GM18526 (cell line): ENCODE measurements around the gene TRIM71.

ENCODE experiments used
- POLR2A ChIP-seq: IDR thresholded peaks from 3 replicates; pipeline ENCODE4 v1.6.1; 2011; ENCODE audit not compliant: insufficient read length; ENCODE audit errors: extremely low read depth

The TRIM71 gene

GRCh38 chr3:32913790-32914446 lies 96.1 kb downstream of the TRIM71 start:
- TF ChIP-seq POLR2A = no peak

GRCh38 chr3:32919920-32920319 lies 102.1 kb downstream of the TRIM71 start:
- no peak for TF ChIP-seq POLR2A

DNA sequence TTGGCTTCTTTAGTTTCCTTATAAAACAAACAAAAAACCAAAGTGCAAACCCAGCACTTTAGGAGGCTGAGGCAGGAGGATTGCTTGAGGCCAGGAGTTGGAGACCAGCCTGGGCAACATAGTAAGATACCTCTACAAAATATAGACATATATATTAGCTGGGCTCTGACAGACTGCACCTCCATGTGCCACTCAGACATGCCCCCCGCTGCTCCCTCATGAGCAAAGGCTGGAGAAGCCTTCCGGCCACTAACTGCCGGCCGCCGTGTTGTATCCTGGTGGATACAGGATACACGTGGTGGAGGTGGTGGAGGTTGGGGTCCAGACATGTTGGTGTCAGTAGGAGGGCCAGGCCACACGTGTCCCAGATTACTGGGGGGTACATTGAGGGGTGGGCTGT lies 104.3 kb downstream of the TRIM71 start:
- TF ChIP-seq POLR2A = no peak

DNA sequence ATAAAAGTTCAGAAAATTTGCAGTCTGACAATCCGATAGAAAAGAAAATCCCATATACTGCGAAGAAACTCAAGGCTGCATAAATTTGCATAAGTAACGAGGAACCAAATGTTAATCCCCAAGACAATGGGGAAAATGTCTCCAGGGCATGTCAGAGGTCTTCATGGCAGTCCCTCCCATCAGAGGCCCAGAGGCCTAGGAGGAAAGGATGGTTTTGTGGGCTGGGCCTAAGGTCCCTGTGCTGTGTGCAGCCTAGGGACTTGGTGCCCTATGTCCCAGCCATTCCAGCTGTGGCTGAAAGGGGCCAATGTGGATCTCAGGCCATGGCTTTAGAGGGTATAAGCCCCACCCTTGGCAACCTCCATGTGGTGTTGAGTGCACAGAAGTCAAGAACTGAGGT lies 112.4 kb downstream of the TRIM71 start:
- TF ChIP-seq POLR2A = no peak

DNA sequence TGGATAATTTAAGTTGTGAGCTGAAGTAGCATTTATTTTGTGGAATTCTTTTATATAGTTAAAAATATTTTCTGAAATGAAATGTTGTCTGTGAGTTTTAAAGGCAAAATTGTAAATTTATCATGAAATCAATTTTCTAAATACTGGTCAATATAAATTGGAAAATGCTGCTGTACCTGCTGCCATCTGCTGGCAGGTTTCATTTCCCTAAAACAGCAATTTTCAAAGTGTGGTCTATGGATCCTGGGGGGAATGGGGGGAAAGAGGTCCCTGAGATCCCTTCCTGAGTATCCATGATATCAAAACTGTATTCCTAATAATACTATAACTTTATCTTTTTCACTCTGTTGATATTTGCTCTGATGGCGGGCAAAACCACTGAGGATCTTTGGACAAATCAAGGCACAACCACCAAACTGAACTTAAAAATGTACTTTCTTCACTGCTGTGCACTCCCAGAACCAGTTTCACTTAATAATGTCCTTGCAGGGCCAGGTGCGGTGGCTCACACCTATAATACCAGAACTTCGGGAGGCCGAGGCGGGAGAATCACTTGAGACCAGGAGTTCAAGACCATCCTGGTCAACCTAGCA lies 116.4 kb downstream of the TRIM71 start:
- no peak for TF ChIP-seq POLR2A

DNA sequence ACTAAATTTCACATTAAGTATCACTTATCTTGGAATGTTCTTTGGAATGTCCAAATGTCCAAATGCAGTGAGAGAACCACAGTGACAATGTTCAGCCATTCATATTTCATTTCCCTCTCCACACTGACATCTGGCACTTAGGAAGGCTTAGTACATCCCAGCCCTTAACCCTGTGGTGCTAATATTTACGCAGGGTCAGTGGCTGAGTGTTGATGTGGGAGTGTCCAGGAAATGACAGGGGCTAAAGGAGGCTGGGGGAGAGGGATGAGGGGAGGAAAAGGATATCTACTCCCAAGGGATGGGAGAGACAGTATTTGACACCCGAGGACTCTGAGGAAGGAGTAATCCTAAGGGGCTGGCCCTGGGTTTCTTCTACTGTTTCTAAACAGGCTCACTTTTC lies 119.5 kb downstream of the TRIM71 start:
- no peak for TF ChIP-seq POLR2A

DNA sequence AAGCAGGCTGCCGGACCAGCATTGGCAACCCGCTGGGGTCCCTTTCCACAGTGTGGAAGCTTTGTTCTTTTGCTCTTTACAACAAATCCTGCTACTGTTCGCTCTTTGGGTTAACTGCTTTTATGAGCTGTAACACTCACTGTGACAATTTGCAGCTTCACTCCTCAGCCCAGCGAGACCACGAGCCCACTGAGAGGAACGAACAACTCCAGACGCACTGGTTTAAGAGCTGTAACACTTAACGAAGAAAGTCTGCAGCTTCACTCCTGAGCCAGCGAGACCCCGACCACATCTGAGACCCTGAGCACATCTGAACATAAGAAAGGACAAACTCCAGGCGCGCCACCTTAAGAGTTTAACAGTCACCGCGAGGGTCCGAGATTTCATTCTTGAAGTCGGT lies 122.9 kb downstream of the TRIM71 start:
- no peak for TF ChIP-seq POLR2A

GRCh38 chr3:32945136-32945535 lies 127.3 kb downstream of the TRIM71 start:
- TF ChIP-seq POLR2A = no peak

- no peak for TF ChIP-seq POLR2A
Observed at GRCh38 chr3:32946973-32947788, 129.4 kb downstream of the TRIM71 start.
